Right lobe of liver (tissue), 6 donors: ENCODE results near the gene MYRIP. TPM values are rescaled to one million over a fixed set of nuclear protein-coding genes. Genes with fewer than 3 reads are reported as not detected.

Experiments
- ATAC-seq, 4 donors: fragments of 200-7000 bp; cut with Tn5 transposase; one replicate each; pipeline ENCODE4 v1.9.1; 2020; ENCODE audit warnings: mild to moderate bottlenecking in 4 of 4, moderate library complexity in 4 of 4
- DNase-seq, 3 donors: peaks; one replicate each; pipeline ENCODE4 v3.0.0-alpha.2; 2020
- H3K27ac ChIP-seq, 3 donors: fragments of 200-600 bp; one replicate each; pipeline ENCODE4 v1.8.0; 2022
- H3K27me3 ChIP-seq, 2 donors: fragments of 200-600 bp; one replicate each; pipeline ENCODE4 v1.8.0; 2022
- H3K36me3 ChIP-seq, 4 donors: fragments of 200-600 bp; sonication (generic) in 1 of 4; one replicate each; pipeline versions ENCODE4 v1.5.1 to v1.8.0; 2017 to 2022; ENCODE audit warnings: control low read depth in 1 of 4
- H3K4me1 ChIP-seq, 4 donors: fragments of 200-600 bp; sonication (generic) in 1 of 4; one replicate each; pipeline versions ENCODE4 v1.5.1 to v1.8.0; 2017 to 2022; ENCODE audit warnings: control low read depth in 1 of 4
- H3K4me3 ChIP-seq, 3 donors: fragments of 200-600 bp; one replicate each; pipeline ENCODE4 v1.8.0; 2022
- H3K9me3 ChIP-seq, 4 donors: fragments of 200-600 bp; sonication (generic) in 1 of 4; one replicate each; pipeline versions ENCODE4 v1.5.1 to v1.8.0; 2017 to 2022; ENCODE audit warnings: control low read depth in 1 of 4
- CTCF ChIP-seq, 4 donors: fragments of 200-600 bp in 3 of 4; fragments of 450-650 bp in 1 of 4; IDR thresholded peaks; one replicate each; pipeline versions ENCODE4 v1.5.1 to v1.8.0; 2016 to 2022; ENCODE audit warnings: antibody characterized with exemption in 4 of 4, mild to moderate bottlenecking in 2 of 4
- POLR2A ChIP-seq: fragments of 450-650 bp; IDR thresholded peaks from one replicate; pipeline ENCODE4 v1.6.1; 2017; ENCODE audit warnings: antibody characterized with exemption, mild to moderate bottlenecking
- WGBS: methylation state at CpG from one replicate; pipeline ENCODE4 v1.1.6; 2018; ENCODE audit warnings: low coverage, low lambda C conversion rate; ENCODE audit not compliant: insufficient coverage; ENCODE audit errors: missing lambda C conversion rate; 5-methylcytosine and 5-hydroxymethylcytosine counted together
- intact Hi-C, 2 donors: fragments of 100-400 bp; cut with DNase I; formaldehyde crosslinking; loops; one replicate each; pipeline versions ENCODE4 v1.11.2 to v1.14.1; 2022
- total RNA-seq, 6 experiments: library from RNA; depleted of rRNA in 2 of 6; stranded (reverse); fragments of >200 nt in 2 of 6; fragmentation: NEBNext Ultra II Directional in 3 of 6; extraction: Animal tissue kit (Norgen Biotek cat#: 25700) in 3 of 6; gene quantifications; one replicate each; pipeline versions ENCODE4 v1.1.0 to v1.2.4, GENCODE V29; 2016 to 2023
- donor health status: DM: no; HTN: yes; CAD: no.
- donor health status: DM: no; HTN: no; CAD: no.
- donor health status: DM: no; HTN: no; CAD: no.
- donor health status: DM: no; HTN: yes; CAD: no.
- donor health status: DM: no; HTN: yes; CAD: no.

MYRIP gene
- total RNA-seq, 6 experiments from 2014 or later: 14.3 to 23.2 (median 19.0) TPM

GRCh38 chr3:40291471-40291870 lies 482.1 kb downstream of the MYRIP start:
- Histone ChIP-seq H3K9me3 (no peaks in the 10 kb centered on the region), H3K36me3 (no peaks in the 10 kb centered on the region), H3K27me3 (no peaks in the 10 kb centered on the region), H3K4me1 (no peaks in the 10 kb centered on the region), H3K27ac (no peak overlapping the region), H3K4me3 (no peak overlapping the region)
- no peak for DNase-seq
- 81% methylated on average over 4 of the region's 4 CpGs for WGBS
- intact Hi-C loops: no loop called here
- ATAC-seq: no peak
- TF ChIP-seq CTCF (IDR thresholded peaks at IDR 0.05): no peak
- TF ChIP-seq POLR2A: no peak

- no peak for TF ChIP-seq POLR2A
- no peak for TF ChIP-seq CTCF (IDR thresholded peaks at IDR 0.05)
- no peaks in the 10 kb centered on the region for H3K9me3 ChIP-seq
- intact Hi-C loops: no loop called here
- H3K4me1 ChIP-seq: no peaks in the 10 kb centered on the region
- H3K36me3 ChIP-seq: no peaks in the 10 kb centered on the region
- H3K27me3 ChIP-seq: no peaks in the 10 kb centered on the region
- no peak for ATAC-seq
- no peak overlapping the region for H3K27ac ChIP-seq
- WGBS: 83% methylated on average over 4 of the region's 4 CpGs
- no peak overlapping the region for H3K4me3 ChIP-seq
- DNase-seq: no peak
These were observed 483.4 kb downstream of the MYRIP start for GRCh38 chr3:40292637-40293349.

- Histone ChIP-seq H3K27me3 (no peaks in the 10 kb centered on the region), H3K4me1 (no peaks in the 10 kb centered on the region), H3K36me3 (no peaks in the 10 kb centered on the region), H3K27ac (no peak overlapping the region), H3K9me3 (no peaks in the 10 kb centered on the region), H3K4me3 (no peak overlapping the region)
- intact Hi-C loops: no loop called here
- TF ChIP-seq POLR2A: no peak
- no peak for TF ChIP-seq CTCF (IDR thresholded peaks at IDR 0.05)
- ATAC-seq (no peak), DNase-seq (no peak)
- 93% methylated on average over 1 of the region's 1 CpG for WGBS
These were observed 485.0 kb downstream of the MYRIP start for GRCh38 chr3:40294434-40294833.

GRCh38 chr3:40298075-40298474 lies 488.7 kb downstream of the MYRIP start:
- no peaks in the 10 kb centered on the region for H3K9me3 ChIP-seq
- DNase-seq: no peak
- no peak overlapping the region for H3K4me3 ChIP-seq
- no peak overlapping the region for H3K27ac ChIP-seq
- no peak for TF ChIP-seq CTCF (IDR thresholded peaks at IDR 0.05)
- intact Hi-C loops: no loop called here
- WGBS: 96% methylated on average over 2 of the region's 2 CpGs
- no peak for ATAC-seq
- H3K36me3 ChIP-seq: no peaks in the 10 kb centered on the region
- no peaks in the 10 kb centered on the region for H3K27me3 ChIP-seq
- no peaks in the 10 kb centered on the region for H3K4me1 ChIP-seq
